Prostate gland (tissue), 2 donors: ENCODE data around the gene TOGARAM2. TPM values are rescaled to one million over a fixed set of nuclear protein-coding genes. Genes with fewer than 3 reads are reported as not detected.
"Not testable (repeated sequence)": the region's sequence is repeated elsewhere in the genome, so short reads cannot be mapped to it uniquely, and the experiment has no call there.

Experiments
- DNase-seq: peaks from one replicate; pipeline ENCODE4 v3.0.0-alpha.2; 2019; ENCODE audit warnings: low spot score
- H3K27ac ChIP-seq, 2 donors: fragments of 200-600 bp; sonication (generic); 2 replicates each; pipeline ENCODE4 v1.5.1; 2017 to 2019
- H3K27me3 ChIP-seq: fragments of 200-600 bp; sonication (generic); replicated peaks from 2 replicates; pipeline ENCODE4 v1.5.1; 2019; ENCODE audit not compliant: insufficient read depth
- H3K36me3 ChIP-seq, 2 donors: fragments of 200-600 bp; sonication (generic); 1 replicate in 1 of 2; 2 replicates in 1 of 2; pipeline versions ENCODE4 v1.5.1 to v1.8.1; 2017 to 2019
- H3K4me1 ChIP-seq: fragments of 200-600 bp; sonication (generic); replicated peaks from 2 replicates; pipeline ENCODE4 v1.5.1; 2019
- H3K4me3 ChIP-seq, 2 donors: fragments of 200-600 bp; sonication (generic); 2 replicates each; pipeline ENCODE4 v1.5.1; 2017 to 2019
- H3K9me3 ChIP-seq: fragments of 200-600 bp; sonication (generic); 2 replicates; pipeline ENCODE4 v1.5.1; 2017
- CTCF ChIP-seq, 4 experiments: fragments of 200-600 bp in 2 of 4; fragments of 450-650 bp in 2 of 4; sonication (generic) in 2 of 4; IDR thresholded peaks; 1 replicate in 3 of 4; 2 replicates in 1 of 4; pipeline ENCODE4 v1.5.1; 2016 to 2019; ENCODE audit warnings: antibody characterized with exemption in 4 of 4, mild to moderate bottlenecking in 2 of 4, moderate library complexity in 2 of 4
- POLR2A ChIP-seq: fragments of 450-650 bp; IDR thresholded peaks from one replicate; pipeline ENCODE4 v1.6.1; 2016; ENCODE audit warnings: antibody characterized with exemption, mild to moderate bottlenecking
- POLR2AphosphoS5 ChIP-seq: sonication (generic); formaldehyde crosslinking; IDR thresholded peaks from one replicate; pipeline ENCODE4 v1.6.1; 2017; ENCODE audit warnings: antibody characterized with exemption
- WGBS: methylation state at CpG from one replicate; pipeline ENCODE4 v1.1.5; 2018; 5-methylcytosine and 5-hydroxymethylcytosine counted together
- intact Hi-C: fragments of 100-400 bp; cut with DNase I; formaldehyde crosslinking; loops from one replicate; pipeline ENCODE4 v1.14.2; 2022
- total RNA-seq, 2 donors: library from RNA; depleted of rRNA; stranded (reverse); fragments of >200 nt; gene quantifications; one replicate each; pipeline ENCODE4 v1.1.0, GENCODE V29; 2016

TOGARAM2 gene
- total RNA-seq, 2 donors from 2014 or later = 0.36 to 0.62 TPM

DNA sequence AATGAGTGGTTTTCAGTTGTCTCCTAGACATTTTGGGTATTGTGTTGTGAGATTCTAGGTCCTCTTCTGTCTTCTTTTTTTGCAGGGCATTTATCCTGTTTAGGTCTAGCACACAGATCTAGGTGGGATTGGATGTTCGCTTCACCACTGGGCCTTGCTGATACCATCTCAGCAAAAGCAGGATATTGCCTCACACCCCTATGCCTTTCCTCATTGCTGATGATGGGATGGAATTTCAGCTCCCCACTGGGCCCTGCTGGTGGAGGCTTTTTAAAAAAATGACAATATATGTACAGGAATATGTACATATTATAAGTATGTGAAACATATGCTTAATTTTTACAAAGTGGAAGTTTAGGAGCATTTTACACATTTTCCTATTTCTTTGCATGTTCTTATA, 5.4 kb upstream of the TOGARAM2 start:
- Histone ChIP-seq H3K9me3 (no peaks in the 10 kb centered on the region), H3K4me1 (no peaks in the 10 kb centered on the region), H3K27ac (no peak overlapping the region), H3K36me3 (no peaks in the 10 kb centered on the region), H3K4me3 (no peak overlapping the region), H3K27me3 (no peaks in the 10 kb centered on the region)
- intact Hi-C loops = no loop called here
- WGBS = 100% methylated on average over 1 of the region's 1 CpG
- TF ChIP-seq POLR2A (no peak), CTCF (IDR thresholded peaks at IDR 0.05) (no peak), POLR2AphosphoS5 (no peak)
- DNase-seq = no peak

DNA sequence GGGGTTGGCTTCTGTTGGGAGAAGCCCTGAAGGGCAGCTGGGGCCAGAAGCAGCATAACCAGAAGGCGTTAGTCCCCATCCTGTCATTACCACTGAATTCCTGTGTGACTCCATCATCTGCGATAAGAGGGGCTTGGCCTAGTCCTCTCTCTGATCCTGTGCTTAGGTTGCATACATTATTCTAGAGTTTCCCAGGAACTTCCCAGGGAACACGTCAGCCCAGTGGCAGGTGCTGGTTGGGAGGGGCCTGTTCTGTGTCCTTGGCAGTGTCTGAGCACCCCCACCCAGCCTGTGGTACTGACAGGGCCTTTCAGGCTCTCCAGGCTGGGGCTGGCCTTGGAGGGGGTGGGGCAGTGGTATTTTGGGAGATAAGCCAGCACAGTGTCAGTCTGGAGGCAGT, 4.5 kb upstream of the TOGARAM2 start:
- Histone ChIP-seq H3K4me1 (no peaks in the 10 kb centered on the region), H3K36me3 (no peaks in the 10 kb centered on the region), H3K27me3 (no peaks in the 10 kb centered on the region), H3K4me3 (no peak overlapping the region), H3K27ac (no peak overlapping the region), H3K9me3 (no peaks in the 10 kb centered on the region)
- no peak for TF ChIP-seq POLR2AphosphoS5
- no peak for TF ChIP-seq CTCF (IDR thresholded peaks at IDR 0.05)
- no peak for TF ChIP-seq POLR2A
- intact Hi-C loops = no loop called here
- DNase-seq = no peak
- WGBS = 84% methylated on average over 3 of the region's 3 CpGs

DNA sequence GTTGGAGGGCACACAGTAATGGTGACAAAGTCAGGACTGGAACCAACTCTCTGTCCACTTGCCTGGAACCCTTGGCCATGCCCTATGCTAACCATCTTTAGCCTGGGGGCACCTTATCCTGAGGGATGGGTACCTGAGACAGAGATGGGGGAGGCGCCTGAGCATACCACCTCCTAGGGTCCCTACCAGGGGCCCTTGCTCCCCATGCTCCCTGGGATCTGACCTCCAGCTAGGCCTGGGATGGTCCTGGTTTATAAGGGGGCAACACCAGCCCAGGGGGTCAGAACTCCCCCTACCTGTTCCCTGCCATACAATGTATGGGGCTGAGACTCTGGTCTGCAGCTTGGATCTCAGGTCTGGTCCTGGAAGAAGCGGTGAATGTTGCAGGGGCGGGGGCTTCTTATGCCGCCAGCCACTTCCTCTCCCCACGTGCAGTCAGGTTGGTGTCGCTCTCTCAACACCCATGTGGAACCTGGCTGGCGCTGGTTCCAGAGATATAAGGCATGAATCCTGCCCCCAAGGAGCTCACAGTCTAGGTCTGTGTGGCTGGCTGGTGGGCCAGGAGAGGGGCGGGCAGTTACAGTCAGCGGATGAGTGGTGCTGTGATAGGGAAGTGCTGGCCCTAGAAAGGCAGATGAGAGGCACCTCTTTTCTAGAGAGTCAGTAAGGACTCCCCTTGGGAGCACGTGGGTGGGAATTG, 3.8 kb upstream of the TOGARAM2 start:
- no peak overlapping the region for H3K27ac ChIP-seq
- no peaks in the 10 kb centered on the region for H3K9me3 ChIP-seq
- 89% methylated on average over 10 of the region's 10 CpGs for WGBS
- H3K27me3 ChIP-seq = no peaks in the 10 kb centered on the region
- no peaks in the 10 kb centered on the region for H3K4me1 ChIP-seq
- no peak overlapping the region for H3K4me3 ChIP-seq
- TF ChIP-seq POLR2A (no peak), POLR2AphosphoS5 (no peak), CTCF (IDR thresholded peaks at IDR 0.05) (no peak)
- no peaks in the 10 kb centered on the region for H3K36me3 ChIP-seq
- DNase-seq = no peak
- intact Hi-C loops = no loop called here

GRCh38 chr2:28978001-28978400, 3.1 kb upstream of the TOGARAM2 start:
- intact Hi-C loops, H3K9me3 ChIP-seq: not testable (repeated sequence)

GRCh38 chr2:28978606-28979005, 2.5 kb upstream of the TOGARAM2 start:
- no peak overlapping the region for H3K4me3 ChIP-seq
- DNase-seq = no peak
- no peaks in the 10 kb centered on the region for H3K36me3 ChIP-seq
- intact Hi-C loops = no loop called here
- WGBS = 79% methylated on average over 6 of the region's 6 CpGs
- no peaks in the 10 kb centered on the region for H3K27me3 ChIP-seq
- no peaks in the 10 kb centered on the region for H3K9me3 ChIP-seq
- H3K4me1 ChIP-seq = no peaks in the 10 kb centered on the region
- TF ChIP-seq POLR2A (no peak), CTCF (IDR thresholded peaks at IDR 0.05) (no peak), POLR2AphosphoS5 (no peak)
- H3K27ac ChIP-seq = no peak overlapping the region

More at GRCh38 chr2:28978001-28978400, 3.1 kb upstream of the TOGARAM2 start:
- not testable (repeated sequence) for H3K4me3 ChIP-seq, H3K36me3 ChIP-seq, H3K27me3 ChIP-seq, H3K4me1 ChIP-seq, H3K27ac ChIP-seq, DNase-seq
- 91% methylated on average over 8 of the region's 8 CpGs for WGBS
